Pancreas (tissue), 10 donors: ENCODE measurements around the gene MTMR1. TPM values are rescaled to one million over a fixed set of nuclear protein-coding genes. Genes with fewer than 3 reads are reported as not detected.

Experiments used
- ATAC-seq, 4 donors: fragments of 200-7000 bp; cut with Tn5 transposase; one replicate each; pipeline versions ENCODE4 v1.8.0 to v1.9.1; 2020; ENCODE audit warnings: mild to moderate bottlenecking in 4 of 4, moderate library complexity in 4 of 4
- DNase-seq, 6 donors: peaks; one replicate each; pipeline ENCODE4 v3.0.0-alpha.2; 2020
- FAIRE-seq: peaks from 2 replicates; lab custom pipeline; 2012; peaks lifted over from hg19 to GRCh38; lab: Jason Lieb, UNC
- H3K27ac ChIP-seq, 4 donors: fragments of 200-600 bp; sonication (generic); 1 replicate in 3 of 4; 2 replicates in 1 of 4; pipeline versions ENCODE4 v1.5.0 to v1.8.0; 2020
- H3K27me3 ChIP-seq, 4 donors: fragments of 200-600 bp; one replicate each; pipeline ENCODE4 v1.8.0; 2021
- H3K36me3 ChIP-seq, 3 donors: fragments of 200-600 bp; sonication (generic) in 1 of 3; one replicate each; pipeline versions ENCODE4 v1.5.0 to v1.8.0; 2020 to 2021
- H3K4me1 ChIP-seq, 3 donors: fragments of 200-600 bp; one replicate each; pipeline ENCODE4 v1.8.0; 2021
- H3K4me3 ChIP-seq, 4 donors: fragments of 200-600 bp; sonication (generic) in 2 of 4; one replicate each; pipeline versions ENCODE4 v1.5.0 to v1.8.0; 2020 to 2021
- H3K9me3 ChIP-seq, 4 donors: fragments of 200-600 bp; one replicate each; pipeline ENCODE4 v1.8.0; 2021
- CTCF ChIP-seq, 4 donors: fragments of 200-600 bp; sonication (generic) in 3 of 4; IDR thresholded peaks; one replicate each; pipeline versions ENCODE4 v1.5.0 to v1.8.0; 2021; ENCODE audit warnings: antibody characterized with exemption in 4 of 4
- WGBS, 2 donors: extraction: QIAGEN DNeasy Blood & Tissue Kit; methylation state at CpG; one replicate each; pipeline ENCODE4 v1.1.7; 2013; 5-methylcytosine and 5-hydroxymethylcytosine counted together
- intact Hi-C, 3 donors: fragments of 100-400 bp; cut with DNase I; formaldehyde crosslinking; loops; one replicate each; pipeline versions ENCODE4 v1.11.1 to v1.14.2; 2022
- polyA plus RNA-seq, 2 donors: library from polyadenylated mRNA; stranded (reverse); fragments of 200-250 nt; gene quantifications; one replicate each; pipeline ENCODE4 v1.2.3, GENCODE V29; 2013
- total RNA-seq, 6 donors: library from RNA; stranded (reverse); fragmentation: NEBNext Ultra II Directional in 4 of 6; extraction: Animal tissue kit (Norgen Biotek cat#: 25700) in 4 of 6; gene quantifications; one replicate each; pipeline versions ENCODE4 v1.2.1 to v1.2.4, GENCODE V29; 2021 to 2023
- donor health status: healthy with polysubstance abuse.
- donor health status: DM: no; HTN: no; CAD: no; lungs with moderate emphysema.
- donor health status: DM: no; HTN: no; CAD: no.
- donor health status: control.
- donor health status: control.
- donor health status: Bipolar disorder and iron deficiency.
- donor health status: DM: yes; HTN: yes; CAD: no.
- donor health status: DM: no; HTN: no; CAD: no.
- donor health status: DM: no; HTN: no; CAD: no.
- donor health status: DM: yes; HTN: yes; CAD: no.

MTMR1 gene
- total and polyA plus RNA-seq, 8 donors: 6.8 to 14.0 (median 10.2) TPM

- peak; percentile 67 to 85 (median 82) for DNase-seq
- peak; percentile 79 to 91 (median 86) for ATAC-seq
- H3K9me3 ChIP-seq: no peaks in the 10 kb centered on the region
- peak; percentile 74 for FAIRE-seq
- peaks cover 0 to 15% (median 6%) of the 10 kb centered on the region in 3 donors for H3K4me1 ChIP-seq
- WGBS, 2 donors: 8 to 12% methylated on average over 2 of the region's 2 CpGs
- intact Hi-C loops: no loop called here
- no peak for TF ChIP-seq CTCF (IDR thresholded peaks at IDR 0.05)
- H3K4me3 ChIP-seq: no peak overlapping the region
- no peaks in the 10 kb centered on the region for H3K27me3 ChIP-seq
- H3K36me3 ChIP-seq: no peaks in the 10 kb centered on the region
- H3K27ac ChIP-seq: peak overlapping the region in 1 of 4 donors; percentile 4
Measured at GRCh38 chrX:150664290-150664689, 28.9 kb upstream of the MTMR1 start.

GRCh38 chrX:150676221-150676620 lies 17.0 kb upstream of the MTMR1 start:
- TF ChIP-seq CTCF (IDR thresholded peaks at IDR 0.05): no peak
- Histone ChIP-seq H3K27ac (no peak overlapping the region), H3K27me3 (no peaks in the 10 kb centered on the region), H3K4me1 (no peaks in the 10 kb centered on the region), H3K4me3 (no peak overlapping the region), H3K9me3 (no peaks in the 10 kb centered on the region), H3K36me3 (no peaks in the 10 kb centered on the region)
- ATAC-seq (no peak), FAIRE-seq (no peak), DNase-seq (no peak)
- WGBS, 2 donors: 32 to 54% methylated on average over 2 of the region's 2 CpGs
- intact Hi-C loops: no loop called here

GRCh38 chrX:150680974-150681373 lies 12.2 kb upstream of the MTMR1 start:
- Histone ChIP-seq H3K27ac (no peak overlapping the region), H3K9me3 (no peaks in the 10 kb centered on the region), H3K36me3 (no peaks in the 10 kb centered on the region), H3K4me3 (no peak overlapping the region), H3K4me1 (no peaks in the 10 kb centered on the region), H3K27me3 (peaks cover 0 to 3% (median 0%) of the 10 kb centered on the region in 4 donors)
- intact Hi-C loops: no loop called here
- 19 to 41% methylated on average over 7 of the region's 7 CpGs for WGBS, 2 donors
- FAIRE-seq: no peak
- peak in 2 of 4 donors; percentile 30 for TF ChIP-seq CTCF (IDR thresholded peaks at IDR 0.05)
- peak in 2 of 6 donors; percentile 15 to 35 for DNase-seq
- peak; percentile 63 to 89 (median 82) for ATAC-seq

- TF ChIP-seq CTCF (IDR thresholded peaks at IDR 0.05): no peak
- H3K9me3 ChIP-seq: no peaks in the 10 kb centered on the region
- WGBS, 2 donors: 64 to 67% methylated on average over 3 of the region's 3 CpGs
- H3K27me3 ChIP-seq: peaks cover 0 to 3% (median 0%) of the 10 kb centered on the region in 4 donors
- intact Hi-C loops: no loop called here
- no peak overlapping the region for H3K27ac ChIP-seq
- FAIRE-seq (no peak), DNase-seq (no peak), ATAC-seq (no peak)
- no peak overlapping the region for H3K4me3 ChIP-seq
- no peaks in the 10 kb centered on the region for H3K4me1 ChIP-seq
- no peaks in the 10 kb centered on the region for H3K36me3 ChIP-seq
Measured at GRCh38 chrX:150683112-150683511, 10.1 kb upstream of the MTMR1 start.

GRCh38 chrX:150683536-150684146 lies 9.6 kb upstream of the MTMR1 start:
- Histone ChIP-seq H3K36me3 (no peaks in the 10 kb centered on the region), H3K4me3 (no peak overlapping the region), H3K9me3 (no peaks in the 10 kb centered on the region), H3K27me3 (peaks cover 0 to 3% (median 0%) of the 10 kb centered on the region in 4 donors), H3K4me1 (no peaks in the 10 kb centered on the region), H3K27ac (no peak overlapping the region)
- peak; percentile 22 to 45 (median 30) for TF ChIP-seq CTCF (IDR thresholded peaks at IDR 0.05)
- DNase-seq (no peak), FAIRE-seq (no peak), ATAC-seq (peak in 3 of 4 donors; percentile 34 to 57 (median 51))
- 36 to 43% methylated on average over 7 of the region's 7 CpGs for WGBS, 2 donors
- intact Hi-C loops: no loop called here
